ENCODE results near the gene DLGAP4. TPM values are rescaled to one million over a fixed set of nuclear protein-coding genes. Genes with fewer than 3 reads are reported as not detected.

Gene DLGAP4
- total RNA-seq, 3 donors from 2014 or later: 22.0 to 26.9 (median 24.0) TPM

GRCh38 chr20:36341331-36342020 lies 35.3 kb downstream of the DLGAP4 start:
- no peak for DNase-seq (ENCODE audit: low spot score in 2 of 2)
- no peak overlapping the region for H3K4me3 ChIP-seq
- intact Hi-C loops (cut with DNase I; ENCODE audit: low total_unique reads): no loop called here
- no peaks in the 10 kb centered on the region for H3K4me1 ChIP-seq
- H3K27ac ChIP-seq: no peak overlapping the region
- no peaks in the 10 kb centered on the region for H3K36me3 ChIP-seq
- TF ChIP-seq, protein P1, sequence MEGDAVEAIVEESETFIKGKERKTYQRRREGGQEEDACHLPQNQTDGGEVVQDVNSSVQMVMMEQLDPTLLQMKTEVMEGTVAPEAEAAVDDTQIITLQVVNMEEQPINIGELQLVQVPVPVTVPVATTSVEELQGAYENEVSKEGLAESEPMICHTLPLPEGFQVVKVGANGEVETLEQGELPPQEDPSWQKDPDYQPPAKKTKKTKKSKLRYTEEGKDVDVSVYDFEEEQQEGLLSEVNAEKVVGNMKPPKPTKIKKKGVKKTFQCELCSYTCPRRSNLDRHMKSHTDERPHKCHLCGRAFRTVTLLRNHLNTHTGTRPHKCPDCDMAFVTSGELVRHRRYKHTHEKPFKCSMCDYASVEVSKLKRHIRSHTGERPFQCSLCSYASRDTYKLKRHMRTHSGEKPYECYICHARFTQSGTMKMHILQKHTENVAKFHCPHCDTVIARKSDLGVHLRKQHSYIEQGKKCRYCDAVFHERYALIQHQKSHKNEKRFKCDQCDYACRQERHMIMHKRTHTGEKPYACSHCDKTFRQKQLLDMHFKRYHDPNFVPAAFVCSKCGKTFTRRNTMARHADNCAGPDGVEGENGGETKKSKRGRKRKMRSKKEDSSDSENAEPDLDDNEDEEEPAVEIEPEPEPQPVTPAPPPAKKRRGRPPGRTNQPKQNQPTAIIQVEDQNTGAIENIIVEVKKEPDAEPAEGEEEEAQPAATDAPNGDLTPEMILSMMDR (IDR thresholded peaks at IDR 0.05): no peak
- no peak for TF ChIP-seq POLR2AphosphoS5 (IDR thresholded peaks at IDR 0.05)
- TF ChIP-seq POLR2A (IDR thresholded peaks at IDR 0.05): no peak
- H3K9me3 ChIP-seq: no peaks in the 10 kb centered on the region
- H3K27me3 ChIP-seq: peaks cover 0 to 5% of the 10 kb centered on the region in 2 donors

DNA sequence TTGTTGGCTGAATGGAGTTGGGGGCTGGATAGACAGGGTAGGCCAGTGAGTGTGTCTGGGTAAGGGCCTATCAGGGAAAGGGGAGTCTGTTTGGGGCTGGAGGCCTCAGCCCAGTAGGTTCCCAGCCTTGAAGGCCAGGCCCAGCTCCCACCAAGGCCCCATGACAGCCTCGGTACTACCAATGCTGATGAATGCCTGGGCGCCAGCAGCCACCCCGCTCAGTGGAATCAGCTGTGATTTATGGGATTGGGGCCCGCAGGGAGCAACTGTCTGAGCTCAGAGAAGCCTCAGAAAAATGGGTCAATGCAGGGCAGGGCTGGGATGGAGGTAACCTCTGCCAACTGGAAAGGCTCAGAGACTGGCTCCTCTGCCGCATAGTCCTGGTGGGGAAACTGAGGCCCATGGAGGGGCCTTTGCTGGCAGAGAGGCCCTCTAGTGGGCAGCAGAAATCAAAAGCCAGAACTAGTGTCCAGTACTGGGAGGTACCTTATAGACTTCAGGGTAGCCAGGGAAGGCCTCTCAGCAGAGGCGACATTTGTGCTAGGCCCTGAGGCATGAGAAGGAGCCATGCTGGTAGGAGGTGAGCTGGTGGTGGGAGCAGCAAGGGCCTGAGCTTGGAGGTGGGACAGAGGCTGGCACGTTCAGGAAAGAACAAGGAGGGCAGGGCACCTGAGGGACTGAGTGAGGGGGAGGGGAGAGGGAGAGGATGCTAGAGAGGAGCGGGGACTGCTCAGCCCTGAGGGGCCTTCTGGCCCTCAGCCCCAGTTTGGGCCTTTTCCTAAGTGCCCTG lies 36.4 kb downstream of the DLGAP4 start:
- Histone ChIP-seq H3K9me3 (no peaks in the 10 kb centered on the region), H3K27ac (no peak overlapping the region), H3K36me3 (no peaks in the 10 kb centered on the region), H3K4me1 (no peaks in the 10 kb centered on the region), H3K4me3 (no peak overlapping the region), H3K27me3 (peaks cover 0 to 5% of the 10 kb centered on the region in 2 donors)
- TF ChIP-seq POLR2AphosphoS5 (IDR thresholded peaks at IDR 0.05) (no peak), POLR2A (IDR thresholded peaks at IDR 0.05) (no peak)
- TF ChIP-seq, protein P1 (IDR thresholded peaks at IDR 0.05): no peak
- DNase-seq (ENCODE audit: low spot score in 2 of 2): no peak
- intact Hi-C loops (cut with DNase I; ENCODE audit: low total_unique reads): no loop called here

DNA sequence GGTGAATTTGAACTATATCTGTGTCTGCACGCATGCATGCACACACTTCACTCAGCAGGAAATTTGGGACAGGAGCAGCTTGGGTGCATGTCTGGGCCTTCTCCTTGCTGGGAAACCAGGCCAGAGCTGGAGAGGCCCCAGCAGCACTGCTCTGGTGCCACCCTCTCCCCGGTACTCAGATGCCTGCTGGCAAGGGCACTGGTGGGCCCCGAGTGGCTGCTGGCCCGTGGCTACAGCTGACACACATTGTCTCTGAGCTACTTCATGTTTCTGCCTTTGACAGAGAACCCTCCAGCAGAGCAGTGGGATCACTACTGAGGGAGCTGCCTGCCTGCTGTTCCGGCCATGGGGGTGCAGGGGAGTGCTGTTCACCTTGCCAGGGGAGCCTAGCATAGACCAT lies 37.5 kb downstream of the DLGAP4 start:
- no peaks in the 10 kb centered on the region for H3K4me1 ChIP-seq
- no peak overlapping the region for H3K4me3 ChIP-seq
- H3K36me3 ChIP-seq: no peaks in the 10 kb centered on the region
- H3K27ac ChIP-seq: no peak overlapping the region
- DNase-seq (ENCODE audit: low spot score in 2 of 2): no peak
- no peaks in the 10 kb centered on the region for H3K9me3 ChIP-seq
- intact Hi-C loops (cut with DNase I; ENCODE audit: low total_unique reads): no loop called here
- peaks cover 0 to 5% of the 10 kb centered on the region in 2 donors for H3K27me3 ChIP-seq
- TF ChIP-seq POLR2AphosphoS5 (IDR thresholded peaks at IDR 0.05) (no peak), POLR2A (IDR thresholded peaks at IDR 0.05) (no peak)
- TF ChIP-seq, protein P1 (IDR thresholded peaks at IDR 0.05): no peak

- Histone ChIP-seq H3K4me3 (no peak overlapping the region), H3K4me1 (no peaks in the 10 kb centered on the region), H3K27ac (no peak overlapping the region), H3K36me3 (no peaks in the 10 kb centered on the region), H3K9me3 (no peaks in the 10 kb centered on the region), H3K27me3 (peaks cover 0 to 5% of the 10 kb centered on the region in 2 donors)
- DNase-seq (ENCODE audit: low spot score in 2 of 2): no peak
- intact Hi-C loops (cut with DNase I; ENCODE audit: low total_unique reads): no loop called here
- TF ChIP-seq, protein P1 (IDR thresholded peaks at IDR 0.05): no peak
- TF ChIP-seq POLR2A (IDR thresholded peaks at IDR 0.05) (no peak), POLR2AphosphoS5 (IDR thresholded peaks at IDR 0.05) (no peak)
These were observed 38.5 kb downstream of the DLGAP4 start for GRCh38 chr20:36344517-36345132.

GRCh38 chr20:36346256-36346655 lies 40.1 kb downstream of the DLGAP4 start:
- H3K36me3 ChIP-seq: no peaks in the 10 kb centered on the region
- H3K27ac ChIP-seq: no peak overlapping the region
- no peaks in the 10 kb centered on the region for H3K27me3 ChIP-seq
- H3K4me1 ChIP-seq: no peaks in the 10 kb centered on the region
- no peaks in the 10 kb centered on the region for H3K9me3 ChIP-seq
- TF ChIP-seq POLR2AphosphoS5 (IDR thresholded peaks at IDR 0.05) (no peak), POLR2A (IDR thresholded peaks at IDR 0.05) (no peak)
- TF ChIP-seq, protein P1 (IDR thresholded peaks at IDR 0.05): no peak
- H3K4me3 ChIP-seq: no peak overlapping the region
- DNase-seq (ENCODE audit: low spot score in 2 of 2): no peak
- intact Hi-C loops (cut with DNase I; ENCODE audit: low total_unique reads): no loop called here

All from breast epithelium (tissue), 4 donors.